ENCODE results near the gene TBPL1.

TBPL1 gene

DNA sequence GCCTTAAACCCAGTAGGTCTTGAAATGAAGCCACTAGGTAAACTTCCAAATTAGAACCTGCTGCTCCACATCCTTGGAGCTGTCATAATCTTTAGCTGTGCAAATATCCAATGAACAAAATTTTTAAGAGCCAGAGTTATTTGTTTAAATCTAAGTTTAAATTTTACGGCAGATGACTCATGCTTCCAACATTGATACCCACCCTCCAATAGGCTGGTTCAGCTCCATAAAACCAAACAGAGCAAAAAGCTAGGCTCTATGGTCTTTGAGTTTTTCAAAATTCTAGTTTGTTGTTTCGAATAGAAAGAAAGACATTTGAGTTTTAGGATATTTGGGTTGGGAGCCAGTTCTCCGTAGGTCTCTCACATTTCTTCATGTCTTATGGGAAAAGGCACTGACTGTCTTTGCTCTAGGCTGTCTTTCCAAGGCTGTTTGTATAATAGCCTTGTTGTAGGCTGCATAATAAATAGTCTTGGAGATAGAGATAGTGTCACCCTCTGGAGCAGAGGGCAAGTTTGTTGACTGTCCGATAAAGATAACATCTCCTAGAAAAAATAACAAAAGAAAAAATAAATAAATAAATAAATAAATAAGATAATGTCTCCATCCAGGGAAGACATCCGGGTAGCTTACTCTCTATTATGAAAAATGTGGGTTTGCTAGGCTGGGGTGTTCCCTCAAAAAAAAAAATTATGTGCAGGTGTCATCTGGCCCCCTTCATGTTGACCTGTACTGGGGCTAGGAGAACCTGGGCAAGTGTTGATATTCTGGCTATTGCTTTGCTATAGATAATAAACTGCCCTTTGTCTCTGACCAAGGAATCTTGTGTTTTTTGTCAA lies 62.9 kb downstream of the TBPL1 start:
- H3K4me3 ChIP-seq (ENCODE audit: low read length) = no peak overlapping the region
- no peak for DNase-seq (ENCODE audit: low read depth)
- TF ChIP-seq, protein P1, sequence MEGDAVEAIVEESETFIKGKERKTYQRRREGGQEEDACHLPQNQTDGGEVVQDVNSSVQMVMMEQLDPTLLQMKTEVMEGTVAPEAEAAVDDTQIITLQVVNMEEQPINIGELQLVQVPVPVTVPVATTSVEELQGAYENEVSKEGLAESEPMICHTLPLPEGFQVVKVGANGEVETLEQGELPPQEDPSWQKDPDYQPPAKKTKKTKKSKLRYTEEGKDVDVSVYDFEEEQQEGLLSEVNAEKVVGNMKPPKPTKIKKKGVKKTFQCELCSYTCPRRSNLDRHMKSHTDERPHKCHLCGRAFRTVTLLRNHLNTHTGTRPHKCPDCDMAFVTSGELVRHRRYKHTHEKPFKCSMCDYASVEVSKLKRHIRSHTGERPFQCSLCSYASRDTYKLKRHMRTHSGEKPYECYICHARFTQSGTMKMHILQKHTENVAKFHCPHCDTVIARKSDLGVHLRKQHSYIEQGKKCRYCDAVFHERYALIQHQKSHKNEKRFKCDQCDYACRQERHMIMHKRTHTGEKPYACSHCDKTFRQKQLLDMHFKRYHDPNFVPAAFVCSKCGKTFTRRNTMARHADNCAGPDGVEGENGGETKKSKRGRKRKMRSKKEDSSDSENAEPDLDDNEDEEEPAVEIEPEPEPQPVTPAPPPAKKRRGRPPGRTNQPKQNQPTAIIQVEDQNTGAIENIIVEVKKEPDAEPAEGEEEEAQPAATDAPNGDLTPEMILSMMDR (IDR thresholded peaks at IDR 0.05; ENCODE audit: insufficient read depth, low read depth, low read length, missing control alignments) = no peak

DNA sequence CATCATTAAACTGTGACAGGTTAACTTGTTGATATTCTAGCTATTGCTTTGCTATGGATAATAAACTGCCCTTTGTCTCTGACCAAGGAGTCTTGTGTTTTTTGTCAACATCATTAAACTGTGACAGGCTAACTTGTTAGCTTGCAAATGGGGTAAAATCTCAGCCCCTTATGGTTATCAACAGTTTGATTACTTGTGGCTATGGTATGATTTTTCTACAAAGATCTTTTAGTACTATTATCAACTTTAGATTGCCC lies 63.5 kb downstream of the TBPL1 start:
- no peak overlapping the region for H3K4me3 ChIP-seq (ENCODE audit: low read length)
- no peak for DNase-seq (ENCODE audit: low read depth)
- TF ChIP-seq, protein P1 (IDR thresholded peaks at IDR 0.05; ENCODE audit: insufficient read depth, low read depth, low read length, missing control alignments) = no peak

DNA sequence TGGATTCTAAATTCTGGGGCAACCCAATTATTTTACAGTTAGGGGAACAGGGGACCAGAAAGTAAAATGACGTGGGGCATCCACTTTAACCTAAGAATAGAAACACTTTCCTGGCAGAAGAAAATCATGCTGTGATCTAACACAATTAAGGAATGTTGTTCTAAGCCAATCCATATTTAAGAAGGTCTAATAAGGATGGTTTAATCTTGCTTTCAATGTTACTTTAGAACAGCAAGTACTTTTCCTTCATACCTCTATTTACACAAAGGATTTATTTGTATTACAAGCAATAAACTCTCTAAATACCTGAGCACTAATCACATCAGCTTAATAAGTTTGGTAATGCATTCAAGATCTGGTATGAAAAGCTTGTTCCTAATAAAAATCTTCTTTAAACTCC lies 67.0 kb downstream of the TBPL1 start:
- no peak overlapping the region for H3K4me3 ChIP-seq (ENCODE audit: low read length)
- TF ChIP-seq, protein P1 (IDR thresholded peaks at IDR 0.05; ENCODE audit: insufficient read depth, low read depth, low read length, missing control alignments) = no peak
- no peak for DNase-seq (ENCODE audit: low read depth)

DNA sequence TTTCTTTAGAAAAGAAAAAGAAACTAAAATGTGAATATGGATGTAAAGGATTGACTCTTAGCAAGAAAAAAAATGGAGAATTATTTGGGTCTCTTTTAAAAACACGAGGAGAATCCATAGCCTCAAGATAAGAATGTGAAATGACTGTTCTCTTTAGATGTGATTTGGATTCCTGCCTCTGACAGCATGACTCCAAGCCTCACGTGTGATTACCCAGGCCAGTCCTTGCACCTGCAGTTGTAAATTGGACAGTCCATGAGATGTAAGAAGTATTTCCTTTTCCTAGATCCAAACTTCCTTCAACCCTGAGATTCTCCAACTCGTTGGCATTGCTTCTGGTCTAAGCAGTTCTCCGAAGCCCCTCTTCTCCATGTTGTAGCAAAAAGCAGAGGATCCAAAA lies 67.5 kb downstream of the TBPL1 start:
- no peak for DNase-seq (ENCODE audit: low read depth)
- TF ChIP-seq, protein P1 (IDR thresholded peaks at IDR 0.05; ENCODE audit: insufficient read depth, low read depth, low read length, missing control alignments) = no peak
- no peak overlapping the region for H3K4me3 ChIP-seq (ENCODE audit: low read length)

DNA sequence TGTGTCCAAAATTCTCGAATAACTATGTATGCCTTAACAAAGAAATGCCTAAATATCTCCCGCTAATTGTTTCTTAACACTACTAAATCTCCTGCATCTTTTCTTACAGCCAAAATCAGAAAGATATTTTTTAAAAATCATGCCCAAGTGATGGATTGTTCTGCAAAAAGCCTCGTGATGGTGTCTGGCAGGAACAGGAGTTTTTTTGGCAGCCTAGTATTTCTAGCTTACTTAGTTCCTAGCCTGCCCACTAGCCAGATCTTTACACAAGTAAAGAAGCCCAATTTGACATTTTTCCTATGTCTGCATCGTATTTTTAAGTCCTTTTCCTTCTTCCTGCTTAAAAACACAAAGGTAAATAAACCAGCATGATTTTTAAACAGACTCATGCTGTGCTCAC lies 67.9 kb downstream of the TBPL1 start:
- DNase-seq (ENCODE audit: low read depth) = no peak
- TF ChIP-seq, protein P1 (IDR thresholded peaks at IDR 0.05; ENCODE audit: insufficient read depth, low read depth, low read length, missing control alignments) = no peak
- H3K4me3 ChIP-seq (ENCODE audit: low read length) = no peak overlapping the region

DNA sequence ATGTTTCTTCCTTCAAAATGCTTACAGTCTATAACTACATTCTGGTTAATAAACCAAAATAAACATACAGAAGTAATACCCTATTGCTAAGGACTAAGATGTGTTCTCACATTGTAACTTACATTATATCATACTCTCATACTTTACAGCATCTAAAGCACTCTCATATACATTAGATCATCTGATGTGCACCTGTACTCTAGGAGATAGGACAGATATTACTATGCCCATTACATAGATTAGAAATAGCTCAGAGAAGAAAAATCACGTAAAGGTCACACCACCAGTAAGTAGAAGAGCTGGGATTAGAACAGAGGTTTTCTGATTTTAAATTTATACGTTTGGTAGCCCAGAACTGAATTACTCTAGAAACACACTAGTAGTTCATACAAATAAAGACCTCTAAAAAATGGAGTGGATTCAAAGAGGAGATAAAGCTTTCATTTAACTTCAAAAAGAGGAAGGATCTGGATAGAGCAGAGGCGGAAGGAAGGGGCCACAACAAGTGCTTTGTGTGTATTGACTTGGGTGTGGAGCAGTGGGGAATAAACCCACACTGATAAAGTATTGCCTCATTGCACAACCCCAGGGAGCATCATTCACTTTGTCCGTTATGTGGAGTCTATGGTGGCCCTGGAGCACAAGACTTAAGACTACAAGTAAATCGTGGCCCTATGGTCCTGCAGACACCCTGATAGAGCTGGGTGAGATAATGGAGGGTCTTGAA lies 68.5 kb downstream of the TBPL1 start:
- H3K4me3 ChIP-seq (ENCODE audit: low read length) = no peak overlapping the region
- TF ChIP-seq, protein P1 (IDR thresholded peaks at IDR 0.05; ENCODE audit: insufficient read depth, low read depth, low read length, missing control alignments) = no peak

More for the DNA sequence above, 68.5 kb downstream of the TBPL1 start:
- DNase-seq (ENCODE audit: low read depth) = no peak
